Measurements from ENCODE around the gene FAM131C.

DNA sequence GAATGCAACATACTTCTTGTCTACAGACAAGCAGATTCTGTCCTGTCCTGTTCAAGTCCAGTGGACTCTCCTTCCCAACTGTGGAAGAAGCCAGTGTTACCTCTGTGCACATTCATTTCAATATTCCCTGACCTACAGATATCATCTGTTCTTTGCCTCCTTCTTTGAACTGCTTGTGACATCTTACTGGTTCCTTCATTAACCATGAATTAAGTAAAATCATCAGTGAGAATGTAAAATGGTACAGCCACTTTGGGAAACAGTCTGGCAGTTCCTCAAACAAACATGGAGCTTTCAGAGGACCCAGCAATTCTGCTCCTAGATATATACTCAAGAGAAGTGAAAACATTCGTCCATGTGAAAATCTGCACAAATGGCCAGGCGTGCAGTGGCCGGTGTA lies 62.6 kb downstream of the FAM131C start:
- no peak for TF ChIP-seq ZNF777 (tag by site-specific recombination; IDR thresholded peaks at IDR 0.05; ENCODE audit: borderline replicate concordance)
- no peak for TF ChIP-seq ZFP3 (tag by site-specific recombination; IDR thresholded peaks at IDR 0.05; ENCODE audit: low read depth)
- no peak for TF ChIP-seq ZNF24 (tag by site-specific recombination; IDR thresholded peaks at IDR 0.05)
